SKM-1 treated with dmso at 0.1 percent for 144 hours (cell line): ENCODE data around the gene SCAPER.
"Not testable (repeated sequence)": the region's sequence is repeated elsewhere in the genome, so short reads cannot be mapped to it uniquely, and the experiment has no call there.

Experiments used
- DNase-seq: peaks from one replicate; lab custom pipeline; 2025; ENCODE audit not compliant: unreplicated experiment; lab: John Stamatoyannopoulos, UW

Gene SCAPER

DNA sequence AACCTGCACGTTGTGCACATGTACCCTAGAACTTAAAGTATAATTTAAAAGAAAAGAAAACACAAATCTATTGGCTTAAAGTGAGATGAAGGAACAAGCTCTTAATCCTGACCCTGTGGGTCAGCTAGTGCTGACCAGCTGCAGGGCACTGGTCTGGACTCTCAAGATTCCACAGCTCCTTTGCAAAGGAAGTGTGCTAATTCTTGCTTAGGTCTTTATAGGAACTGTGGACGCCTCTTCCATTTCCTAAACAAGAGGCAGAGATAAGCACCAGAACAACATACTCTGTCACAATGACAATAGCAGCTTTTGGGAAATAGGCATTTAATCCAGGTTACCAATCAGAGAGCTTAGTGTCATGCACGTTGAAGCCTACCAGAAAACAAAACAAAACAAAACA lies 402.5 kb downstream of the SCAPER start:
- DNase-seq: no peak

DNA sequence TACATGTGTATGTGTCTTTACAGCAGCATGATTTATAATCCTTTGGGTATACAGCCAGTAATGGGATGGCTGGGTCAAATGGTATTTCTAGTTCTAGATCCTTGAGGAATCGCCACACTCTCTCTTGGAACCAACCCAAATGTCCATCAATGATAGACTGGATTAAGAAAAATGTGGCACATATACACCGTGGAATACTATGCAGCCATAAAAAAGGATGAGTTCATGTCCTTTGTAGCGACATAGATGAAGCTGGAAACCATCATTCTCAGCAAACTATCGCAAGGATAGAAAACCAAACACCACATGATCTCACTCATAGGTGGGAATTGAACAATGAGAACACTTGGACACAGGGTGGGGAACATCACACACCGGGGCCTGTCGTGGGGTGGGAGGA lies 403.0 kb downstream of the SCAPER start:
- DNase-seq: not testable (repeated sequence)

DNA sequence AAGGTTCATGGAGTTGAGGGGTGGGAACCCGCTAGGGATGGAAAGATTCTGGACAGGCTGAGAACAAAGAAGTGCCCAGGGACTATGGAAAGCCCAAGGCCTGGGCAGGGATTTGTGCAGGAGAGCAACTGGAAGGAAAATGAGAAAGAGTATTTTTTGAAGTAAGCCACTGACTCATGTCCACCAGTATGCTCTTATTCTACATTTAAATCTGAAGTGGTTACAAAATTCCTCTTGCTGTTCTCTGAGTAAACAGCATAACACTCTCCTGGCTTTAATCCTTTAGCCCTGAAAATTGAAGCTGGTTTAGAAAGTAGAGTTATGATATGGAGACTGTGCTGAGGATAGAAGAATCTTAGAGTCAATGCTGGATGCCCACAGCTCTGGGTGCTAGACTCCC lies 403.4 kb downstream of the SCAPER start:
- DNase-seq: no peak

DNA sequence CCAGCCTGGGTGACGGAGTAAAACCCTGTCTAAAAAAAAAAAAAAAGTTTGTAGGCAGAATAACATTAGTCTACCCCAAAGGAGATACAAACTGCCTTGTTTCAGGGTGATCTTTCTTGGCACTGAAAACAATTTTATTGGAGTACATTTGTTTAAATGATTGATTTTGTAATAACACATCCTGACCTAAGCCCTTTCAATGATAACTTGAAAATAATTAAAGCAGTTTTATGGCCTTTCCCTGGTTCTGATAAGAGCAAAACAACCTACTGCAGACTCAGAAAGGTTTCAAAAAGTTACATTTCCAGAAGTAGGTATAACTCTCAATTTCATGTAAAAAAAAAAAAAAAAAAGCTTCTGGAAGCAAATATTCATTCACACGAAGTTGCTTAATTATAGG lies 404.1 kb downstream of the SCAPER start:
- DNase-seq: no peak

DNA sequence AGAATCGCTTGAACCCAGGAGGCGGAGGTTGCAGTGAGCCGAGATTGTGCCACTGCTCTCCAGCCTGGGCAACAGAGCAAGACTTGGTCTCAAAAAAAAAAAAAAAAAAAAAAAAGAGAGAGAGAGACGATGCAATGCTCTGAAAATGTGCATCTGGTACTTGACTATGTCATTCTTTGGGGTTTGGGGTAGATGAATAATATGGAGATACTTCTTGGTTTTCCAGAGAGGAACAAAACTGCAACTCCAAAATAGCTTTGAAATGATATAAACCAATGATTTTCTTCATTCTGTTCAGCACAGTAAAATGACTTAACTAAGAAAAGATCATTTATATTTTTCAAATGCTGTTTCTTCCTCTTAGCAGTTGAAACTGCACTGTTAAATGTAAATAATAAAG lies 409.7 kb downstream of the SCAPER start:
- DNase-seq: no peak

DNA sequence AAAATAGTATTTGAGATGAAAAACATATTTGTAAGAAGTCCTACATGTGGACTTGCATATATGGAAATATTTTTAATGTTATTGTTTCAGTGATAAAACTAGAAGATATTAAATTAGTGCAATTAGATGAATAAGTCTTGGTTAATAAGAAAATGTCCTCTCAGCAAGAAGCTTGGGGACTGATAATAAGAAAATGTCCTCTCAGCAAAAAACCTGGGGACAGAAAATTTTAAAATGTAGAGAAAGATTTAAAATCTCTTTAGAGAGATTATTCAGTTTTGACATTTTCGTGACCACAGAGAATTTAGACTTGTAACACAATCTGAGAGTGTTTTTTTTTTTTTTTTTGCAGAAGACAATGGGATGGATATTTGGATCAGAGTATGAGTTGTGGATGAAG lies 412.6 kb downstream of the SCAPER start:
- no peak for DNase-seq

DNA sequence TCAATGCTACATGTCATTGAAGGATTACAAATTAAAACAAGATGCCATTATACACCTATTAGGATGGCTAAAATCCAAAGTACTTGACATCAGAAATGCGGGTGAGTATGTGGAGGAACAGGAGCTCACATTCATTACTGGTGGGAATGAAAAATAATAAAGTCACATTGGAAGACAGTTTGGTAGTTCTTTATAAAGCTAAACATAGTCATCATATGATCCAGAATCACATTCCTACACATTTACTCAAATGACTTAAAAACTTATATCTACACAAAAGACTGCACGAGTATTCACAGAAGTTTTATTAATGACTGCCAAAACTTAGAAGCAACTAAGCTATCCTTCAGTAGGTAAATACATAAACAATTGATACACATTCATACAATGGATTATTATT lies 421.4 kb downstream of the SCAPER start:
- no peak for DNase-seq

DNA sequence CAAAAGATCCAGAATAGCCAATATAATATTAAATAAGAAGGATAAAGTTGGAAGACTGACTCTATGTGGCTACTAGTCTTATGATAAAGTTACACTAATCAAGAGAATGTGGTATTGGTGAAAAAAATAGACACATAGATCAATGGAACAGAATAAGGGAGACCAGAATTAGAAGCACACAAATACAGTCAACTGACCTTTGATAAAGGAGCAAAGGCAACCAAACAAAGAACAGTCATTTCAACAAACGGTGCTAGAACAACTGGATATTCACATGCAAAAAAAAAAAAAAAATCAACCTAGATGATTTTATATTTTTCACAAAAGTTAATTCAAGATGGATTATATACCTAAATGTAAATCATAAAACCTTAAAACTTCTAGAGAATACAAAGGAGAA lies 422.1 kb downstream of the SCAPER start:
- no peak for DNase-seq

DNA sequence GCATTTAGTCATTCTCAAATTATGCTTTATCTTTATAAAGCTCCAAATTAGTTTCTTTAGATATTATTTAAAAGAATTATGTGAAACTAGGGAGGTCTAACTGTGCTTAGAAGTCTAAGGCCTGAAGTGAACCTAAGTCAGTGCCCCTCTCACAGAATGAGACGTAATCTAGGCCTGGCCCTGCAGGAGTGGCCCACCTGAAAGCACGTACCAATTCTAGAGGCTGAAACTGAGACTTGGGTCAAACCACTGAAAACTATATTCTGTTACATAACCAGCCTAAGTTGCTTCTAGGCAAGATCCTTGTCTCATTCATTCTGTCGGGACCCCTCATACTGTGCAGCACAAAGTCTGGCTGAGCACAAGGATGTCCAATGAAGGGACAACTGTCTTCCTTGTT lies 424.9 kb downstream of the SCAPER start:
- DNase-seq: no peak

DNA sequence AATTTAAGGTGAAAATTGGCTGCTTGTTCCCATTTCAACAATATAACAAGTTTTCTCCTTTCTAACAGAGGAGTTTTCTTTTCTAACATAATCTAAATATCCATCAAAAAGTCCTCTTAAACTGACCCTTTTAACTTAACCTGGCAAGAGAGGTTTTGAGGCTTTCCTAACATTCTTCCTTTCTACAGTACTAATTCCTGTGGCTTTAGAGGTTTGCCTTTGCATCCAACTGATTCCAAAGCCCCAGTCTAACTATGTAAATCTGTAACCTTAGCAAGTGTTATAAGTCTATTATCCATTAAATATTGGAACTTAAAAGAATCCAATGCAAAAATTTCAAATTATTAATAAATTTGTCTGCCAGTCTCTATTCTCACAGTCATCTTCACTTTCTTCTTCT lies 434.4 kb downstream of the SCAPER start:
- no peak for DNase-seq

DNA sequence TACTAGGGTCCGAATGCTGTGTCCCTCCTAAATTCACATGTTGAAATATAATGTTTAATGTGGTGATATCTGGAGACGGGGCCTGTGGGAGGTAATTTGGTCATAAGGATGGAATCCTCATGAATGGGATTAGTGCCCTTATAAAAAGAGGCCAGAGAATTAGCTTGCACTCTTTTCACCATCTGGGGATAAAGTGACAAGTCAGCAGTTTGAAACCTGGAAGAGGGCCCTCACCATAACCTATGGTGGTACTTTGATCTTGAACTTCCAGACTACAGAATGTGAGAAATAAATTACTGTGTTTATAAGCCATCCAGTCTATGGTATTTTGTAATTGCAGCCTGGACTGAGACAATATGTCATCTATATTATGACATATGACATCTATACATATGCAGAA lies 436.4 kb downstream of the SCAPER start:
- no peak for DNase-seq

DNA sequence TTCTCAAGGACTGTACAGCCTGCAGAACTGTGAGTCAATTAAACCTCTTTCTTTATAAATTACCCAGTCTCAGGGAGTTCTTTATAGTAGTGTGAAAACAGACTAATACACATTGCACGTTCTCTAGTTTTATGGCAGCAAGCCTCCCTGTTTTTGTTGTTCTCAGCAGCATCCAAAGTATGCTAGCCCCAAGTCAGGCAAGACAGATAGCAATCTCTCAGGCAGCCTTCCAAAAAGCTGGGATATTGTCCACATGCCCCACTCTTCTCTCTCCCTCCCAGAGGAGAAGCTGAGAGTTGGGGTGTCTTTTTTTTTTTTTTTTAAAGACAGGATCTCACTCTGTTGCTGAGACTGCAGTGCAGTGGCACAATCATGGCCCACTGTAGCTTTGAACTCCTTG lies 438.0 kb downstream of the SCAPER start:
- no peak for DNase-seq

DNA sequence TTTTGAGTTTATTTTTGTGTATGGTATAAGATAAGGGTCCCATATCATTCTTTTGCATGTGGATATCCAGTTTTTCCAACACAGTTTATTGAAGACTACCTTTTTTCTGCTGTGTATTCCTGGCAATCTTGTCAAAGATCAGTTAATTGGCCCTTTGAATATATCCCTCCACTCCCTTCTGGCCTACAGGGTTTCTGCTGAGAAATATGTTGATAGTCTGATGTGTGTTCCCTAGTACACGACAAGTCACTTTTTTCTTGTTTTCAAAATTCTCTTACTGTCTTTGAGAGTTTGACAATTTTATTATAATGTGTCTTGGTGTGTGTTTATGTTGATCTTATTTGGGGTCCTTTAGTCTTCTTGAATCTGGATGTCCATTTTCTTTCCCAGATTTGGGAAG lies 439.4 kb downstream of the SCAPER start:
- no peak for DNase-seq

DNA sequence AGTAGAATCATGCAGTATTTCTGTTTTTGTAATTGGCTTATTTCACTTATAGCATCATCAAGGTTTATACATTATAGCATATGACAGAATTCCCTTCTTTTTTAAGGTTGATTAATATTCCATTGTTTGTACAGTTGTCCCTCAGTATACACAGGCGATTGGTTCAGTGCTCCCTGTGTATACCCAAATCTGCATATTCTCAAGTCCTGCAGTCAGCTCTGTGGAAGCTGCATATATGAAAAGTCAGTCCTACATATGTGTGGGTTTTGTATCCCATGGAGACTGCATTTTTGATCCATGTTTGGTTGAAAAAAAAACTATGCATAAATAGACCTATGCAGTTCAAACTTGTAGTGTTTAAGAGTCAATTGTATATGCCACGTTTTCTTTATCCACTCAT lies 440.9 kb downstream of the SCAPER start:
- no peak for DNase-seq

DNA sequence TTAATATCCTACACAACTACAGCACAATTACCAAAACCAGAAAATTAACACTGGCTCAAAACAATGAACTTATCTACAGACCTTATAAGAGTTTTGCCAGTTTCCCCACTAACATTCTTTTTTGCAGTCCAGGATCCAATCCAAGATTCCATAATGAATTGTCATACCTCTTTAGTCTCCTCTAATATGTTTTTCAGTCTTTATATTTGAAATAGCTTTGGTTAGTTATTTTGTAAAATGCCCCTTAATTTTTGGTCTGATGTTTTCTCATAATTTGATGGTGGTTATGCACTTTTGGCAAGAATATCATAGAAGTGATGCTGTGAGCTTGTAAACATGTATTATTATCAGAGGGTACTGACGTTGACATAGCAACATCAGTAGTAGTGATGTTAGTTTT lies 444.3 kb downstream of the SCAPER start:
- DNase-seq: no peak

DNA sequence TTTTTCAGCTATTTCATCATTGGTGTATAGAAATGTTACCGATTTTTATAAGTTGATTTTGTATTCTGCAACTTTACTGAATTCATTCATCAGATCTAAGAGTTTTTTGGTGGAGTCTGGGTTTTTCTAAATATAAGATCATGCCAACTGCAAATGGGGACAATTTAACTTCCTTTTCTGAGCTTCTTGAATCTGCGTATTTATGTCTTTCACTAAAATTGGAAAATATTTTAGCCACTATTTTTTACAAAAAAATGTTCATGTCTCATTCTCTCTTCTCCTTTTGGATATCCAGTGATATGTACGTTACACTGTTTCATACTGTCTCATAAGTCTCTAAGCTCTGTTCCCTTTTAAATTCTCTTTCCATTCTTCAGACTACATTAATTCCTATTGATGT lies 444.8 kb downstream of the SCAPER start:
- no peak for DNase-seq

DNA sequence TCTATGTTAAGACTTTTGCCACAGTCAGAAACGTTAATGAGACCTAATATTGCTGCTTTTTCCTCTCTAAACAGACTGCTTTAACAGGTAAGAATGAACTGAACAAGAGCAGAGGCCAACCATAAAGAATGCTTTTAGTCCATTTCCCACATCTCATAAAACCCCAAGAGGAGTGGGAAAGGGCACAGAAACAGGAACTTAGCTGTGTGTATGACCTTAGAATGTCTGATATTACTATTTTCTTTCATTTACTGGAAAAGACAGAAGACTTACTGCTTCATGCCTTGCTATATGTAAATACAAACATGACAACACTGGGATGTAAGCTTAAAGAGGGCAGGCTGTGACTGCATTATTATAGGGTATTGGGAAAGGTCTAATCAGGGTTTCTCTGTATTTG lies 453.6 kb downstream of the SCAPER start:
- DNase-seq: no peak

DNA sequence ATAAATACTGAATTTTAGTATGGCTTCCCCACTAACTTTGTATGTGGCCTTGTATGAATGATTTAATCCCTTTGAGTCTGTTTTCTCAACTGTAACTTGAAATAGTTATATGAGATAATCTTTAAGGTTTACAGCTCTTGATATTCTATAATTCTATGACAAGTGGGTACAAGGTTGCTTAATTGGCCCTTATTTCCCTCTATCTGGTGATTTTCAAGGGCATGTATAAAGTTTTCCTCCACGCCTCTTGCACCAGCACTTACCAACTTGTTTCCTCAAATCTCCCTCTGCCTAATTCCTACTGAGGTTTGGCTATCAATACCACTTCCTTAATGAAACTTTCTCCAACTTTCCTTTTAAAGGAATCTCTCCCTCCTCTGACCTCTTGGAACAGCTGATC lies 455.7 kb downstream of the SCAPER start:
- no peak for DNase-seq

DNA sequence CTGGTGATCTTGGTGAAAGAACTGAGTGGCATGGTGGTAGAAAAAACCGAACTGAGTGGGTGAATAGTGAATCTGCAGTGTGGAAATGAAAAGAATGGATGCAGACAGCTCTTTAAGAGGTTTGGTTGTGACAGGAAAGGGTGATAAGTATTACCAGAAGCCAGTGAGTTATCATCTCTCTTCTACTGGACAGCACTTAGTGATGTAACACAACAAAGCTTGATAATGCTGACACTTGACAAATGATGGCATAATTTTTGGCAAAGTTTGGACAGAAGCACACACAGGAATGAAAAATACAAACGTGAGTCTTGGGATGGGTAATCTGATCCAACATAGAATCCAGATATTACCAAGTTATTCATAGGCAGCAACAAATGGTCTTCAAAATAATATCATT lies 456.4 kb downstream of the SCAPER start:
- DNase-seq: no peak

DNA sequence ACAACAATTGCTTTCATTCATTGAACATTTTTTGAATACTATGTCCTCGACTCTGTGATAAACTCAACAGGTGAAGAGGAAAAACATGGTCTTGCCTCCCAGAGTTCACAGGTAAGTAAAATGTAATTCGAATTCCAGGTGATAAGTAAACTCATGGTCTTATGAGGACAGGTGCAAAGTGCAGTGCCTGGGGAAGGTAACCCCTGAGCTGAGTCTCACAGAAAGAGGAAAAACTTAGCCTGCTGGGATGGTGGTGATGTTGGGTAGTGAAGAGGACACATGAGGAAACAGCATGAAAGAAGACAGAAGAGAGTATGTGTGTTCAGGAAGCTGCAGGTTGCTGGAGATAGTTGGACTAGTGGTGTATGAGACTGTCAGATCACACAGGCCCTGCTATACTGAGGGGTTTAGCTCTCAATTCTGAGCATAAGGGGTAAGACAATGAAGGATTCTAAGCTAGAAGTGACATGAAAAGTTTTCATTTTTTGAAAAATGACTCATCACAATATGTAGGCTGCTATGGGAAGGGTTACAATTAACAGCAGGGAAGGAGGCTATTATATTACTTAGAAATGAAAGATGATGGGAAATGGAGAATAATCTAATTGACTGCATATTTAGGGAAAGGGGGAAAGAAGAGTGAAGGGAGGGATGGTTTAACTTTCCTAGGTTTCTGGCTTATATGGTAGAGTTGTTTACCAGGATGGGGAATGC lies 457.3 kb downstream of the SCAPER start:
- no peak for DNase-seq

DNA sequence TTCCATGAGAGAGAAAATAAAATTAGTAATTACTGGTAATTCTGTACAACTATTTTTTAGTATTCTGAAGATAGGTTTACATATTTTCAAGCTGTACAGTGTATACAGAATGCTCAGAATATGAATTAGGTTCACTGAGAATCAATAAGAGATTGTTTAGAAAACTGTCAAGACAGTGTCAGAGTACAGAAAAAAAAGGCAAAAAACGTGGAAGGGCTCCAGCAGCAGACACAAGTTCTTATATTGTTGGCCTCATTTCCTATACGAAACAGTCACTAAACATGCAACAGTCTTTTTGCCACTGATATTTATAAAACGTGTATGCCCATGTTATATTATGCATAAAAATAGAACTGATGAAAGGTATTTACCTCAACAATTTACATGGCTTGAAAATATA lies 464.7 kb downstream of the SCAPER start:
- no peak for DNase-seq

DNA sequence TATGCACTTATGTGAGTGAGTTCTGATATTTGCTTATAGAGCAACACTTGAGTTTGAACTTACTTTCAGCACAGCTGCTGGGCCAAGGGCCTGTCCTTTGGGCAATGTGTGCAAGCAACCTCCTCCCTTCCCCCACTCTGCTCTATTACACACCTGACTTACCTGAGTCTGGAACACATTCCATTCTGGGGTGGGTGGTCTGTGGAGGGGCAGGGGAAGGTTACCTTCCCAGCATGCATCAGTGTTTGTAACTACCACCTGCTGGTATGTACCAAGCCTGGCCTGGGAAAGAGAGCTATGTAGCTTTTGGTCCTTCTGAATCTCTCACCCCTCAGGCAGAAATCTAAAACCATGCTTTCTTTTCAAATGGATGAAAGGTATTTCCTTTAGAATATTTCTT lies 465.6 kb downstream of the SCAPER start:
- no peak for DNase-seq

DNA sequence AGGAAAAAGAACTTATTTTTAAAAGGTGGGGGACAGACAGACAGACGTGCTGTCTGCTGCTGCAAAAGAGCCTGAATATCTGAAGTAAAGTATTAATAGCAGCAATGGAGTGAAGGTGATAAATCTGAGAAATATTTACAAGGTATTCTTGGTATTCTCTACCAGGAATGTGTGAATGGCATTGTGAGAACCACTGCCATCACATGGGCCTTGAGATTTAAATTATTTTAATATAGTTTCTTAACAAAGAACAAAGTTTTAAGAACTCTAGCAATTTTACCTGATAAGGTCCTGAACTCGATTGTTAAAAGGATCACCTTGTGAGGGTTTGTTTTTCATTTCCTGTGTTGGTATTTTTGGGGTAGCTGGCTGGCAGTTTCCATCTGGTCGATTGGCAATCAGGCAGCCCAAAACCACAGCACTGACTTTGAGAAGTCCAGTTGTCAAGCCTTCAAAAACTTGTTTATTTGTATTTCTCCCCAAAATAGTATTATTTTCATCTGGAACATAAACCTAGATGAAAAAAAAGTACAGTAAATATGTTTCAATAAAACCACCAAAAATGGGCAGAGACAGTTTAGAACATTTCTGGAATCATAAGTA lies 471.2 kb downstream of the SCAPER start:
- DNase-seq: no peak
